ES-I3 (cell line): ENCODE data around the gene CCNB1IP1.
A peak's percentile ranks its signal among the peaks of the same experiment; 100 is the strongest.
"Not testable (repeated sequence)": the region's sequence is repeated elsewhere in the genome, so short reads cannot be mapped to it uniquely, and the experiment has no call there.

Source experiments
- H3K36me3 ChIP-seq: 2 replicates; pipeline ENCODE4 v1.6.1; 2013; ENCODE audit warnings: mild to moderate bottlenecking, low read length, control low read depth, moderate library complexity; ENCODE audit not compliant: insufficient read depth
- H3K4me1 ChIP-seq: 2 replicates; pipeline ENCODE4 v1.6.1; 2013; ENCODE audit warnings: mild to moderate bottlenecking, control low read depth, low read length; ENCODE audit not compliant: insufficient read depth
- H3K9ac ChIP-seq: 2 replicates; pipeline ENCODE4 v1.6.1; 2013; ENCODE audit warnings: low read depth, mild to moderate bottlenecking, low read length, moderate library complexity
- H3K9me3 ChIP-seq: 2 replicates; pipeline ENCODE4 v1.6.1; 2013; ENCODE audit warnings: mild to moderate bottlenecking, low read length, moderate library complexity; ENCODE audit not compliant: control insufficient read depth, insufficient read depth

Gene CCNB1IP1

GRCh38 chr14:20346713-20347112, 13.6 kb upstream of the CCNB1IP1 start:
- Histone ChIP-seq H3K4me1 (no peaks in the 10 kb centered on the region), H3K9ac (no peak overlapping the region), H3K9me3 (no peaks in the 10 kb centered on the region), H3K36me3 (peaks cover 9% of the 10 kb centered on the region)

- Histone ChIP-seq H3K36me3 (peaks cover 9% of the 10 kb centered on the region), H3K4me1 (no peaks in the 10 kb centered on the region), H3K9ac (no peak overlapping the region), H3K9me3 (no peaks in the 10 kb centered on the region)
Measured at GRCh38 chr14:20345366-20345765, 12.3 kb upstream of the CCNB1IP1 start.

GRCh38 chr14:20343862-20344220, 10.8 kb upstream of the CCNB1IP1 start:
- peak overlapping the region; percentile 90 for H3K9ac ChIP-seq
- peaks cover 9% of the 10 kb centered on the region for H3K36me3 ChIP-seq
- no peaks in the 10 kb centered on the region for H3K9me3 ChIP-seq
- H3K4me1 ChIP-seq = no peaks in the 10 kb centered on the region

- H3K36me3 ChIP-seq = peaks cover 9% of the 10 kb centered on the region
- no peaks in the 10 kb centered on the region for H3K4me1 ChIP-seq
- no peaks in the 10 kb centered on the region for H3K9me3 ChIP-seq
- peak within 1 kb of the TSS; percentile 99 for H3K9ac ChIP-seq
Measured at GRCh38 chr14:20343092-20343861, 10.2 kb upstream of the CCNB1IP1 start, which contains the start of gene PARP2. Gene PARP2 (plus strand): TSS chr14:20343635. CDS start chr14:20343642, 7 bp downstream.

- peak overlapping the region; percentile 99 for H3K9ac ChIP-seq
- no peaks in the 10 kb centered on the region for H3K9me3 ChIP-seq
- H3K36me3 ChIP-seq = peaks cover 7% of the 10 kb centered on the region
- H3K4me1 ChIP-seq = no peaks in the 10 kb centered on the region
Measured at GRCh38 chr14:20341646-20342045, 8.6 kb upstream of the CCNB1IP1 start.

- H3K9ac ChIP-seq, H3K4me1 ChIP-seq, H3K36me3 ChIP-seq, H3K9me3 ChIP-seq: not testable (repeated sequence)
Measured at GRCh38 chr14:20341032-20341431, 8.0 kb upstream of the CCNB1IP1 start.

GRCh38 chr14:20334017-20334416, 938 bp upstream of the CCNB1IP1 start:
- Histone ChIP-seq H3K9ac (no peak overlapping the region), H3K4me1 (peaks cover 5% of the 10 kb centered on the region), H3K36me3 (peaks cover 6% of the 10 kb centered on the region; the same call in 1 of the 2 replicates), H3K9me3 (no peaks in the 10 kb centered on the region)

GRCh38 chr14:20333494-20333841, 389 bp upstream of the CCNB1IP1 start:
- Histone ChIP-seq H3K9ac (peak overlapping the region; percentile 99; the same call in 1 of the 2 replicates), H3K36me3 (peaks cover 6% of the 10 kb centered on the region; the same call in 1 of the 2 replicates), H3K9me3 (no peaks in the 10 kb centered on the region), H3K4me1 (peaks cover 5% of the 10 kb centered on the region)

GRCh38 chr14:20332431-20332787, 670 bp downstream of the CCNB1IP1 start:
- Histone ChIP-seq H3K4me1 (peaks cover 11% of the 10 kb centered on the region), H3K36me3 (peaks cover 6% of the 10 kb centered on the region; the same call in 1 of the 2 replicates), H3K9ac (peak overlapping the region; percentile 99), H3K9me3 (no peaks in the 10 kb centered on the region)

GRCh38 chr14:20331053-20331613, 1.9 kb downstream of the CCNB1IP1 start:
- no peaks in the 10 kb centered on the region for H3K9me3 ChIP-seq
- peaks cover 15% of the 10 kb centered on the region for H3K36me3 ChIP-seq
- peak overlapping the region; percentile 43 for H3K9ac ChIP-seq
- H3K4me1 ChIP-seq = peaks cover 12% of the 10 kb centered on the region

- Histone ChIP-seq H3K36me3 (peaks cover 27% of the 10 kb centered on the region), H3K4me1 (peaks cover 12% of the 10 kb centered on the region), H3K9me3 (no peaks in the 10 kb centered on the region), H3K9ac (no peak overlapping the region)
Measured at GRCh38 chr14:20329355-20329754, 3.7 kb downstream of the CCNB1IP1 start.

GRCh38 chr14:20328705-20329104, 4.4 kb downstream of the CCNB1IP1 start:
- no peak overlapping the region for H3K9ac ChIP-seq
- peaks cover 28% of the 10 kb centered on the region for H3K36me3 ChIP-seq
- peaks cover 12% of the 10 kb centered on the region for H3K4me1 ChIP-seq
- no peaks in the 10 kb centered on the region for H3K9me3 ChIP-seq

- Histone ChIP-seq H3K36me3 (peaks cover 36% of the 10 kb centered on the region), H3K4me1 (peaks cover 12% of the 10 kb centered on the region), H3K9ac (no peak overlapping the region), H3K9me3 (no peaks in the 10 kb centered on the region)
Measured at GRCh38 chr14:20327005-20327869, 5.8 kb downstream of the CCNB1IP1 start.

- H3K9me3 ChIP-seq = peaks cover 3% of the 10 kb centered on the region; the same call in 1 of the 2 replicates
- peaks cover 47% of the 10 kb centered on the region for H3K36me3 ChIP-seq
- no peak overlapping the region for H3K9ac ChIP-seq
- H3K4me1 ChIP-seq = no peaks in the 10 kb centered on the region
Measured at GRCh38 chr14:20317720-20318119, 15.4 kb downstream of the CCNB1IP1 start.
